CD4-positive, alpha-beta T cell treated with Interleukin-15 for 1 hour (primary cell): ENCODE data around the gene AHDC1.

Source experiments
- DNase-seq: peaks from one replicate; pipeline ENCODE4 v3.0.0-alpha.2; 2020

Gene AHDC1

GRCh38 chr1:27527223-27527889 is 76.6 kb downstream of the AHDC1 start:
- DNase-seq = peak; percentile 85

- no peak for DNase-seq
These were observed 77.2 kb downstream of the AHDC1 start for GRCh38 chr1:27526569-27527222.

- peak; percentile 68 for DNase-seq
These were observed 78.4 kb downstream of the AHDC1 start for GRCh38 chr1:27525296-27526272.

- DNase-seq = no peak
These were observed 80.5 kb downstream of the AHDC1 start for GRCh38 chr1:27523337-27524020.

GRCh38 chr1:27522432-27523336 is 81.3 kb downstream of the AHDC1 start:
- DNase-seq = peak; percentile 59

- no peak for DNase-seq
These were observed 82.0 kb downstream of the AHDC1 start for GRCh38 chr1:27521861-27522431.

GRCh38 chr1:27521336-27521831 is 82.6 kb downstream of the AHDC1 start:
- peak; percentile 33 for DNase-seq

- DNase-seq = no peak
These were observed 83.3 kb downstream of the AHDC1 start for GRCh38 chr1:27520651-27521050.

- DNase-seq = no peak
These were observed 84.3 kb downstream of the AHDC1 start for GRCh38 chr1:27519331-27520258.

GRCh38 chr1:27518808-27519207 is 85.1 kb downstream of the AHDC1 start:
- no peak for DNase-seq

GRCh38 chr1:27517907-27518718 is 85.8 kb downstream of the AHDC1 start:
- DNase-seq = no peak

GRCh38 chr1:27517301-27517700 is 86.6 kb downstream of the AHDC1 start:
- no peak for DNase-seq

GRCh38 chr1:27515626-27516025 is 88.3 kb downstream of the AHDC1 start:
- DNase-seq = no peak

GRCh38 chr1:27513958-27514357 is 90.0 kb downstream of the AHDC1 start:
- no peak for DNase-seq

- DNase-seq = no peak
These were observed 90.4 kb downstream of the AHDC1 start for GRCh38 chr1:27513528-27513927.

GRCh38 chr1:27509127-27510080 is 94.5 kb downstream of the AHDC1 start:
- no peak for DNase-seq

GRCh38 chr1:27507960-27508665 is 95.8 kb downstream of the AHDC1 start:
- DNase-seq = no peak
